Neuron (in vitro differentiated cells): Measurements from ENCODE around the gene TDRD12.
"Not testable (repeated sequence)": the region's sequence is repeated elsewhere in the genome, so short reads cannot be mapped to it uniquely, and the experiment has no call there.

Source experiments
- H2AFZ ChIP-seq: one replicate; pipeline ENCODE4 v1.6.1; 2013; ENCODE audit warnings: low read depth, mild to moderate bottlenecking, inconsistent platforms, low read length, moderate library complexity
- H3K27me3 ChIP-seq: one replicate; pipeline ENCODE4 v1.6.1; 2013; ENCODE audit warnings: low read length; ENCODE audit not compliant: insufficient read depth
- H3K36me3 ChIP-seq: one replicate; pipeline ENCODE4 v1.6.1; 2013; ENCODE audit warnings: low read length; ENCODE audit not compliant: insufficient read depth
- H3K4me1 ChIP-seq: one replicate; pipeline ENCODE4 v1.6.1; 2013; ENCODE audit warnings: low read length; ENCODE audit not compliant: insufficient read depth
- H3K4me3 ChIP-seq: 2 replicates; pipeline ENCODE4 v1.5.1; 2013; ENCODE audit warnings: mild to moderate bottlenecking, low read length, moderate library complexity
- H3K9me3 ChIP-seq: one replicate; pipeline ENCODE4 v1.6.1; 2013; ENCODE audit warnings: low read length

Gene TDRD12

DNA sequence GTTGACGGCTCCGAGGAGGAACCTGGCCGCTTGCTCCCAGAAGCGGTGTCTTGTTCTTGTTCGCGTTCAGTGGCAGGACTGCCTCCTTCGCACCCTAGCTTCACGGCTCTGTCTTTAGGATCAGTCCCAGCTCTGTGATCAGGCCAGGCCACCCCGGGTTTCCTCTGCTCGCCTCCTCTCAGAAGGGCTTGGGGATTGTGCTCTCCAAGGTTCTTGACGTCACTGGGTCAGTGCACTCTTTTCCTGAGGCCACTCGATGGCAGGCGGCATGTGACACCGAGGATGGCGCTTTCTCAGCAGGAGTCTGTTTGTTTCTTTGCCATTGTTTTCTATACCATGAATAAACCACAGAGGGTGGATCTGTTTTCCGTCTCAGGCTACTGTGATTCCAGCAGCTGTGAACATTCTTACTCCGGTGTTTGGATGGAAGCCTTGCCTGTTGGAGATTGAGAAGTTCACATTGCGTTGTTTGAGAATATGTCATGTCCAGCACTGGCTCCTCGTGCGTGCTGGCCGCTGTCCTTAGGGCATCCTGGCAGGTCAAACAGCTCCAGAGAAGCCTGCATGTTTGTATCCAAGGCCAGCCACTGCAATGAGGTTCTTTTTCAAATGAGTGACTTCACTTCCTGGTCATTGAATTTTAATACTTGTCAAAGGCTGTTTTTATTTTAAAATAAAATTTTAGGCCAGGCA lies 105.5 kb downstream of the TDRD12 start:
- H2AFZ ChIP-seq = peak overlapping the region; percentile 52

DNA sequence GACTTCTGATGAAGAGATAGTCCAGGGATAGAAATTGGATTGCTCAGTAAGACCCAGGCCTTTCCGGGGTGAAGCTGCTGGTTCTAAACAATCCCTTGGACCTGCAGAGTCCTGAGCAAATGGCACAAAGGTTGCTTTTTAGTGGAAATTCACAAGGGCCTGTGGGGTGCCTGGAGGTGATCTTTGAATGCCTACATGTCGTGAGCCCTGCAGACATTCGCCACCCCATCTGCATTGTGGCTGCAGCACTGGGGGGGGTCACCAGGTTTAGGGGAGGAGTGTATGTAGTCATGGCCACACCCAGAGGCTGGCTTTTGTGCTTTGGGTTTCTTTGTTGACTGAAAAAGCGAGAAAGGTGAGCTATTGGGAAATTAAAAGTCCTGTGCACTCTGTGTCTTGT lies 108.6 kb downstream of the TDRD12 start:
- no peaks in the 10 kb centered on the region for H3K9me3 ChIP-seq
- H2AFZ ChIP-seq = no peak overlapping the region
- peaks cover 15% of the 10 kb centered on the region for H3K4me1 ChIP-seq
- no peaks in the 10 kb centered on the region for H3K27me3 ChIP-seq
- H3K4me3 ChIP-seq = no peak overlapping the region
- H3K36me3 ChIP-seq = no peaks in the 10 kb centered on the region

More for the DNA sequence above, 105.5 kb downstream of the TDRD12 start:
- H3K4me1 ChIP-seq = peaks cover 15% of the 10 kb centered on the region
- H3K36me3 ChIP-seq = no peaks in the 10 kb centered on the region
- no peaks in the 10 kb centered on the region for H3K9me3 ChIP-seq
- H3K4me3 ChIP-seq = peak overlapping the region; percentile 3
- no peaks in the 10 kb centered on the region for H3K27me3 ChIP-seq

DNA sequence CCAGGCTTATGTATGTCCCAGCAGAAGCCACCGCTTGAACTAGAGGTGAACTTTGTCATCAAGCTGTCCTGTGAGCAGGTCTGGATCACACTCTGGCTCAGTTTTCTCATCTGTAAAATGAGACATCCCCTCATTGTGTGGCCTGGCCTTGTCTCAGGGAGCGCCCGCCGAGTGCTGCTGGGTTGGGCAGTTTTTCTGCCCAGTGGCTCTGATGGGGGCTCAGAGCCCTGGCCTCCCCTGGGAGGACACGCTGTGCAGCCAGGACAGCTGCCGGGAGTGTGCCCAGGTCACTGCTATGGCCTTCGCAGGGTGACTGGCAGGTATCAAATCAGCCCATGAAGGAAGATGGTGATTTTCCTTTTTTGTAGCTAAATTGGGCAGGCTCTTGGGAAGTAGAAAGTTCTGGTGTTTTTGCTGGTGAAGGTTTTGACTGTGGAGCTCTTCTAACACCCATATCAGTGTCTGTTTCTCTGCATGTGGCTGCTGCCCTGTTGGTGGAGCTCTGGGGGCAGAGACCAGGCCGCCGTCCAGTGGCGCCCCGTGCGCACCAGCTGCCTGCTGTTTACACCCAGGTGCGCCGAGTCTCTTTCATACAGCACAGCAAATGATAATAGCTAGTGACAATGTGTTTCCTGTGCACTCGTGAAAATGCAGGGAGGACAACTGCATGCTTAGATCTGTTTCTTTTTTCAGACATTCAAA lies 109.2 kb downstream of the TDRD12 start:
- Histone ChIP-seq H3K4me1 (peaks cover 15% of the 10 kb centered on the region), H2AFZ (no peak overlapping the region)

DNA sequence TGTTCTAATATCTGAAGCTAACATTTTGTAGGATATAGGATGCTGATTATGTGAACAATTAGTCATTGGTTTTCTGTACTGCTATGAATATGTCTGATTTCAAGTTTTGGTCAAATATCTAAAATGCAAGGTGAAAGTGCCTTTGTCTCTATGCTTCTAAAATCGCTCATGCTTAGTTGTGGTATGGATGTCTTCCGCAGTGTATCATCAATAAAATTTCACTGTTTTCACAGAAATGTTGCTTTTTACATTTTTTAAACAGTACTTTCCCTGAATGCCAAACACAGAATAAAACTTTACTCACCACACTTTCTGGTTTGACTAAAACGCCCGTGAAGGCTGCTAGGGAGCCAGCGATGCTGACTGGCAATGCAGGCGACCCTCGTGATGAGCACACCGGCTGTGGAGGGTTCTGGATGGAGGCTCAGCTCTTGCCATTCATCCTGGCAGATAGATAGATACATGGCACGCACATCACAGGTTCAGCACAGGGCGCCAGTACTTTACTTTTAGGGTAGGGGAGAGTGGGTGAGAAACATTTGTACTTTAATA lies 109.9 kb downstream of the TDRD12 start:
- H3K27me3 ChIP-seq = no peaks in the 10 kb centered on the region
- no peak overlapping the region for H3K4me3 ChIP-seq
- no peaks in the 10 kb centered on the region for H3K9me3 ChIP-seq
- H2AFZ ChIP-seq = no peak overlapping the region
- H3K36me3 ChIP-seq = no peaks in the 10 kb centered on the region
- peaks cover 9% of the 10 kb centered on the region for H3K4me1 ChIP-seq

More for the DNA sequence above, 109.2 kb downstream of the TDRD12 start:
- H3K4me3 ChIP-seq = no peak overlapping the region
- H3K27me3 ChIP-seq = no peaks in the 10 kb centered on the region
- no peaks in the 10 kb centered on the region for H3K9me3 ChIP-seq
- no peaks in the 10 kb centered on the region for H3K36me3 ChIP-seq

DNA sequence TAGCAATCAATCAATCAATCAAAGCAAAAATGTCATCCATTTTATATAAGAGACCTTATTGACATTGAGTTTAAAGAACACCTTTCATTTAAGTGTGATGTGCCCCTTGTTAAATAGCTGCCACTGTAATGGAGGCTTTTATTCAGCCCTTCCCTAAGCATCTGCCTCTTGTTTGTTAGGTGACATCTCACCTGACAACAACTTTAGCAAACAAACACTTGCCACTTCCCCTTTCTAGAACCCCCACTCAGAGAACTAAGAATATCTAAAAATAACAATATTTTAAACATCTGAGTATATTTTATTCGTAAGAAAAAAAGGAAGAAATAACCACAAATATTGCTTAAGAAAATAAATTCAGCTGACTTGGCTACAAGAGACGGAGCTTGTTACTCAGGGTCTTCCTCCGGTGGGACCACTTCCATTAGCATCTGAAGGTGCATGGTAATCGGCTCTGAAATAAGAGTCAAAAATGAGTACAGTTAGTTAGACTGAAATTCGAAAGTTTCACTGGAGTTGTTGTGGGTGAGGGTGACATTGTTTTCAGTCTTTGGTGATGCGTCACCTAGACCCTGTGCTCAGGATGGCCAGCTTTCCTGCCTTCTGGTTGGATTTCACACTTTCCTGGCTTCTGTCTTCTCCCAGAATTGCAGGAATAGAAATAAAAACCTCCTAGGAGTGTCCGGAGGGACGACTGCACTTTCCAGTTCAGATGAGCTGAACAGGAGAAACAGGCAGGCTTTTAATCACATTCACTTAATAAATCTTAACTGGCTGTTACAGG lies 110.9 kb downstream of the TDRD12 start:
- H3K27me3 ChIP-seq = no peaks in the 10 kb centered on the region
- H2AFZ ChIP-seq = no peak overlapping the region
- no peak overlapping the region for H3K4me3 ChIP-seq
- no peaks in the 10 kb centered on the region for H3K36me3 ChIP-seq
- no peaks in the 10 kb centered on the region for H3K9me3 ChIP-seq
- no peaks in the 10 kb centered on the region for H3K4me1 ChIP-seq

- Histone ChIP-seq H2AFZ (no peak overlapping the region), H3K9me3 (no peaks in the 10 kb centered on the region), H3K4me1 (no peaks in the 10 kb centered on the region), H3K36me3 (no peaks in the 10 kb centered on the region), H3K27me3 (no peaks in the 10 kb centered on the region), H3K4me3 (no peak overlapping the region)
Observed at GRCh38 chr19:32831611-32832010, 112.0 kb downstream of the TDRD12 start.

DNA sequence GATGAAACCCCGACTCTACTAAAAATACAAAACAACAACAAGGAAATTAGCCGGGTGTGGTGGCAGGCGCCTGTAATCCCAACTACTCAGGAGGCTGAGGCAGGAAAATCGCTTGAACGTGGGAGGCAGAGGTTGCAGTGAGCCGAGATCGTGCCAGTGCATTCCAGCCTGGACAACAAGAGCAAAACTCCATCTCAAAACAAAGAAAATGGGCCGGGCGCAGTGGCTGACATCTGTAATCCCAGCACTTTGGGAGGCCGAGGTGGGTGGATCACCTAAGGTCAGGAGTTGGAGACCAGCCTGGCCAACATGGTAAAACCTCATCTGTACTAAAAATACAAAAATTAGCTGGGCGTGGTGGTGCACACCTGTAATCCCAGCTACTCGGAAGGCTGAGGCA lies 112.5 kb downstream of the TDRD12 start:
- H3K4me1 ChIP-seq, H3K36me3 ChIP-seq, H2AFZ ChIP-seq, H3K27me3 ChIP-seq, H3K4me3 ChIP-seq, H3K9me3 ChIP-seq: not testable (repeated sequence)

DNA sequence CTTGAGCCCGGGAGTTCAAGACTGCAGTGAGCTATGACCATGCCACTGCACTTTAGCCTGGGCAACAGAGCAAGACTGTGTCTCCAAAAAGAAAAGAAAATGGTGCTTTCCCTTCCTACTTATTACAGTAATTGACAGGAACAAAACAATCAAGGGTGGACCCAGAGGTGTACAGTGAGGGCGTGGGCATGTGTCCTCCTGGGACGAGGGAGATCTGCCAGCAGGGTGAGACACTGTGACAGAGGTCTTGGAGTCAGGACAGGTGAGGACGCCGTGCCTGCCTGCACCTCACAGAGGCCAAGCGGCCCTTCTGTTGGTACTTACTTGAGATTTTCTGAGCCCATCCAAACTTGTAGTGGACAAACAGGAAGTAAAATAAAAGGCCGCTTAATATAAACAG lies 113.3 kb downstream of the TDRD12 start:
- not testable (repeated sequence) for H3K27me3 ChIP-seq, H3K4me1 ChIP-seq, H3K36me3 ChIP-seq, H2AFZ ChIP-seq, H3K4me3 ChIP-seq, H3K9me3 ChIP-seq

- H2AFZ ChIP-seq, H3K4me1 ChIP-seq: not testable (repeated sequence)
Observed at GRCh38 chr19:32833388-32833787, 113.8 kb downstream of the TDRD12 start.

GRCh38 chr19:32837531-32837930 lies 118.0 kb downstream of the TDRD12 start:
- Histone ChIP-seq H3K4me1 (no peaks in the 10 kb centered on the region), H3K4me3 (no peak overlapping the region), H3K9me3 (no peaks in the 10 kb centered on the region), H2AFZ (no peak overlapping the region), H3K27me3 (no peaks in the 10 kb centered on the region), H3K36me3 (no peaks in the 10 kb centered on the region)

More at GRCh38 chr19:32833388-32833787, 113.8 kb downstream of the TDRD12 start:
- H3K36me3 ChIP-seq, H3K27me3 ChIP-seq, H3K9me3 ChIP-seq, H3K4me3 ChIP-seq: not testable (repeated sequence)

- Histone ChIP-seq H3K4me1 (no peaks in the 10 kb centered on the region), H3K9me3 (no peaks in the 10 kb centered on the region), H3K27me3 (no peaks in the 10 kb centered on the region), H3K4me3 (no peak overlapping the region), H2AFZ (no peak overlapping the region), H3K36me3 (no peaks in the 10 kb centered on the region)
Observed at GRCh38 chr19:32842061-32842460, 122.5 kb downstream of the TDRD12 start.

GRCh38 chr19:32843716-32844245 lies 124.2 kb downstream of the TDRD12 start:
- Histone ChIP-seq H2AFZ (no peak overlapping the region), H3K9me3 (no peaks in the 10 kb centered on the region), H3K4me3 (no peak overlapping the region), H3K4me1 (no peaks in the 10 kb centered on the region), H3K36me3 (no peaks in the 10 kb centered on the region), H3K27me3 (no peaks in the 10 kb centered on the region)

DNA sequence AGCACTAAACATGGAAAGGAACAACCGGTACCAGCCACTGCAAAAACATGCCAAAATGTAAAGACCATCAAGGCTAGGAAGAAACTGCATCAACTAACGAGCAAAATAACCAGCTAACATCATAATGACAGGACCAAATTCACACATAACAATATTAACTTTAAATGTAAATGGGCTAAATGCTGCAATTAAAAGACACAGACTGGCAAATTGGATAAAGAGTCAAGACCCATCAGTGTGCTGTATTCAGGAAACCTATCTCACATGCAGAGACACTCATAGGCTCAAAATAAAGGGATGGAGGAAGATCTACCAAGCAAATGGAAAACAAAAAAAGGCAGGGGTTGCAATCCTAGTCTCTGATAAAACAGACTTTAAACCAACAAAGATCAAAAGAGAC lies 128.5 kb downstream of the TDRD12 start:
- not testable (repeated sequence) for H3K4me1 ChIP-seq, H3K27me3 ChIP-seq, H3K4me3 ChIP-seq, H2AFZ ChIP-seq, H3K36me3 ChIP-seq, H3K9me3 ChIP-seq
